IPS-18c (cell line): ENCODE results near the gene OLIG1.

ENCODE experiments used
- H3K4me3 ChIP-seq: 2 replicates; pipeline ENCODE4 v1.7.0; 2013; ENCODE audit warnings: low read depth, mild to moderate bottlenecking, low read length, moderate library complexity; ENCODE audit not compliant: insufficient read depth
- H3K9me3 ChIP-seq: one replicate; pipeline ENCODE4 v1.6.1; 2013; ENCODE audit warnings: mild to moderate bottlenecking, low read length, moderate library complexity; ENCODE audit not compliant: control insufficient read depth, insufficient read depth

OLIG1 gene

DNA sequence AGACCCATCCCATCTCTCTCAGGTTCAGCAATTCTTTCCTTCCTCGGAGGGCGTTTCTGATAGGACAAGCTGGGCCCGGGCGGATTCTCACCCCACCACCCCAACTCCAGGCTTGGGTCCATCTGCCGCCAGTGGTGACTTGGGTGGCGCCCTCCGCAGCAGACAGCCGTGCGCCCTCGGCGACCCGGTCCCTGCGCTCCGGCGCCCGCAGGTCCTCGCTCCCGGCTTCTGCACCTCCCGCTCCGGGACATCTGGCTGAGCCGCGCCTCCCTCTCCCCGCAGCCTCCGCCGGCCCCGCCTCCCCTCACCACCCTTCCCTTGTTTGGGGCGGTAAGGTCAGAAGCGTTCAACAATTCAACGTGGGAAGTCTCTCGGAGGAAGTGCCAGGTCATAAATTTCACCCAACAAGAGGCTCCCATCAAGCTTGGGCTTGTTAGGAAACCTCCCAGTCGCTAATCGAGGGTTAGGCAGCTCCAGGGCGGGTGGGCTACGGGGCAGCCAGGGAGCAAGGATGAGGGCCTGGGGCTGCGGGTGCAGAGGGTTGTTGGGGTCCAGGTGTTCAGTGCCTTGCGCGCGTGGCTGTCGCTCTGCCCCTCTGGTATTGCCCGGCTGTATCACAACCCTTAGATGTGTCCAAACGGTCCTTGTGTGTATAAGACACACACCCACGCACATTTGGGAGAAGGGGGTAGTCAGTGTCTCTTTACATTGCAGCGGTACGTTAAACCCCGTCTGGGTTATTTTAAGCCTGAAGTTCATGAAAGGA, 39.8 kb downstream of the OLIG1 start:
- Histone ChIP-seq H3K4me3 (peak overlapping the region; percentile 39; the same call in 1 of the 2 replicates), H3K9me3 (no peaks in the 10 kb centered on the region)

DNA sequence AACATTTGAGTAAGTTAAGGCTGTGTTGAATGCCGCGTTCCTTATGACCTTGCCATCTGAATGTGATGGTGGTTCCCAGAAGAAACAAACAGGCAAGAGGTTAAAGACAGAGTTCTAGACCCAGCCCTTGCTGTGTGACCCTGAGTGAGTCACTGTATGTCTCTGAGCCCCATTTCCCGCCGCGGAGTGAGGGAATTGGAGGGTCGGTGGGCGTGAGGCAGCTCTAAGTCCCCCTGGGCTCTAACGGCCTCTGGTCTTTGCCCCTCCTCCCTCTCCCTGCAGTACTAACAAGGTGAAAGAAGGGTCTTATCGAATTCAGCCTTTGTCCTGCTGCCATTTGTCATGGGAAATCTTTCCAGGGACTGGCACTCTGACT, 40.4 kb downstream of the OLIG1 start:
- no peak overlapping the region for H3K4me3 ChIP-seq
- no peaks in the 10 kb centered on the region for H3K9me3 ChIP-seq

DNA sequence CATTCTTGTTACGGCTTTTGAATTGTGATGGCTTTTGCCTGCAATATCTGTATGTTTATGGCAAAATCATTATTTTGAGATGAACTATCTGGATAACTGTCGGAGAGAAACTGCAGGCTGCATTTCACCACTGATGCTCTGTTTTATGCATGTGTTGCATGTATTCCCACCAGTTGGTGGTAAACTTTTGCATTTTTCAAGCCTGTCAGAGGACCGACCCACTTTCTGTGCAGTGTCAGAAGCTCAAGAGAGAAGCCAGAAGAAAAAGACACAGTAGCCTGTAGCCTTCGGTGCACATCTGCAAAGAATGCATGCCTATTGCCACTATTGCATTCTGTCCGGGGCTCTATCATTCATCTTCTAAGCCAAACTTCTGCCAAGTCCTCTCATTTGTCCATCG, 41.6 kb downstream of the OLIG1 start:
- no peaks in the 10 kb centered on the region for H3K9me3 ChIP-seq
- no peak overlapping the region for H3K4me3 ChIP-seq

DNA sequence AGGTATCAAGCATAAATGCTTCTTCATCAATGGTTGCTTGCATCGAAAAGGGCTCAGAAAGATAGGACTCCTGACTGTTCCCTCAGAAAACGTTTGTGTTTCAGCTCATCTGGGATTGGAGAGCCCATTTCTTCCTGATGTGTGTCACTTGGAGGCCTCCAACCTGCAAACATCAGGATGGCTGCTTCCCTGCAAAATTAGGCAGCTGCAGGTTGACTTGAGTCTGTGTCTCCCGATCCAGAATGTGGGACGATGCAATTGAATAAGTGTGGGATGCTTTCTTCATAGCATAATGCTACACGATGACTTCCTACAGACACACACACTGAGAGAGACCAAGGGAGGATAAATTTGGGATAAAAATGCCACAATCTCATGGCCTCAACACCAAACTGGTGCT, 42.2 kb downstream of the OLIG1 start:
- no peaks in the 10 kb centered on the region for H3K9me3 ChIP-seq
- no peak overlapping the region for H3K4me3 ChIP-seq

DNA sequence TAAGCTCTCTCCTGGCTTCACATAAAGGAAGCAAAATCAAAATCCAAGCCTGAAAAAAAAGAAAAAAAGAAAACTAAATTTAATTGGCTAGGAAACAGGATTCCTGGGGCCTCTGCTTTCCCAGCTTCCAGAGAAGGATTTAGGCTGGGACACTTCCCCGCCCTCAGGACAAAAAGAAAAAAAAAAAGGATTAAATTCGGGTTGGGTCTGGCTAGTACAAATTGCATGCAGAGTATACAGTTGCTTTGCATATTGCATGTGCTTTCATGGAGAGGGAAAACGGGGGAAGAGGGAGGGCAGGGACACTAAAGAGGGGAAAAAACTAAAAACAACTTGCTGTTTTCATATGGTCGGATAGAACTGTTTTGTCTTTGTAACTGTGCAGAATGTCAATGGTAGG, 42.7 kb downstream of the OLIG1 start:
- Histone ChIP-seq H3K9me3 (no peaks in the 10 kb centered on the region), H3K4me3 (no peak overlapping the region)

DNA sequence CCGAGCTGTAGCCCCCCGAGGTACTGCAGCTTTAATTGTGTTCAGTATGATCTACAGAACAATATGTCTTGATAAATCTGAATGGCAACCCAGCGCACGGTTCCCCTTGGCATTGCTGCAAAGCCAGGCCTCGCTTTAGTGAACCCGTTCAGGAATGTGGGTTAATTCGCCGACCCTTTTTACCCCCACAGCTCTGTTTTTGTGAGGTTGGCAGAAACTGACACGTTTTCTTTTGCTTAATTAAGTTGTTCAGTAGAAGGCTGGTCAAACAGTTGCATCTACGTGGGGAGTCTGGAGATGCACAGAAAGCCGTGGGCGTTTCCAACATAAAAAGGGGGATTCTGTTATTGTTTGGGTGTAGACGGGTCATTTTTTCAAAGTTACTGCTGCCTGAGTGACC, 43.2 kb downstream of the OLIG1 start:
- no peaks in the 10 kb centered on the region for H3K9me3 ChIP-seq
- H3K4me3 ChIP-seq, result no peak overlapping the region

DNA sequence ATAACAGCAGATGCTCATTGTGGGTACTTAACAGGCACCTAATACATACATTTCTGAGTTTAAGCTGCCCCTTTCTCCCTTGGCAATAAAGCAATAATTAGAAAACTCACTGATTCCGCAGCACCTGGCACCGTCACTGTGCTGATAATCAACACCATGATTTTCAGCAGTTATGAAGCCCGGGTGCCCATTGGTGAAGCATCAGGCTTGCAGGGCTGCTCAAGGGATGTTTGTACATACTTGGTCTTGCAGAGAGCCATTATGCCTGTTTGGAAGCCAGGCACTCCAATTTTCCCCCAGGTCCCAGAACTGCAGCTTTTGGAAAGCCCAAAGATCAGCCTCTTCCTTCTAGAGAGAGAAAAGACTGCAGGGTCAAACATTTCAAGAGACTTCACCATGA, 44.3 kb downstream of the OLIG1 start:
- H3K4me3 ChIP-seq, result no peak overlapping the region
- H3K9me3 ChIP-seq, result no peaks in the 10 kb centered on the region

DNA sequence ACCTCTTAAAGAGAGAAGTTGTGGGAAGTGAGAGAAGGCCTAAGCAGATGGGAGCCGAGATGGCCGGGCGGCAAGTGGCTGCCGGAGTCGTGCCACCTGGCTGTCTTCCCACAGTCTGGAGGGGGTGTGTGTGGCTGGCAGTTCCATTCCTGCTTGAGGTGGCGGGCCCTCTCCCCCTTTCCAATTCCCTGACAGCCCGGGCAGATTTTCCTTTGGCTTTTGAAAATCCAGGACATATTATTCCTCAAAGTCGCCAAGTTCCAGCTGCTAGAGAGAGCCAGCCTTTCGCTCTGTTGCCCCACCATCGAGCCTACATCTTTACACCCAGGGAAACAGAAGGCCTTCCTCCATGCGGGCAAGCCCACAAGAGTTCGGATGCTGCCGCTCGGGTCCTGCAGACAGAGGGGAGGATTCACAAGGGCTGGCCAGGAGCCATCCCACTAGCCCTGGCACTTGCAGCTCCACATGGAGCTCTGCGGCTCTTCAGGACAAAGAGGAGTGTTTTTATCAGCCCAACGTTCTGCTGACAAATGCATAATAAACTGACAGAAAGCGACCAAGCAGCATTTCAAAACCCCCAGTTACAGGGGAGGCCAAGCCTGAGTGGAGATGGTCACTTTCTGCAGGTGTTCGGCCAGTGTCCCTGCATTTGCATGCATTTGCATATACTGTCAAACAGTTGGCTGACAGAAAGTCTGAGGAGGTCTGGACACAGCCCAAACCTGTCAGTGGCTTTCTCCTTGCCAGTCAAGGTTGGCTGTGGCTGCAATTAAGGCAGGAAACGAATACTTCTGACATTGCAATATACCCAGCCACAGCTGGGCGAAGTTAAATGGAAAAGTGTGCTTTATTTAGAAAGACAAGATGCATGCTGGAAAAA, 45.9 kb downstream of the OLIG1 start:
- Histone ChIP-seq H3K4me3 (no peak overlapping the region), H3K9me3 (no peaks in the 10 kb centered on the region)

DNA sequence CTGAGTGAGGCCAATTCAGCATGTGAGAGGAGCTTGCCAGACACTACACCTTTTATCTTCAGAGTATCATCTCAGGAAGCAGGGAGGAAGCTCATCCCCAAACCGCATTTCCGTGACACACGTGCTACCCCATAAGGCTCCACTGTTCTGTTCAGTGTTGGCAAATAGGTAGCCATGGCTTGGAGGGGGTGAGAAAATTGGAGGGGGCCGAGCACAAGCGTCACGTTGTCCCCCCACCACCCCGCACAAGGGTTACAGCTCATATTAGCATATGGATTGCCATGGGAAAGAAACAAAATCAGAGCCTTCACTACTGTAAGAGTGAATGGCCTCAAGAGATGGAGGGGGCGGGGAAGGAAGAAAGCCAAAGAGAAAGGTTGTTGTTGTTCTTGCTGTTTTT, 46.7 kb downstream of the OLIG1 start:
- Histone ChIP-seq H3K9me3 (no peaks in the 10 kb centered on the region), H3K4me3 (no peak overlapping the region)

DNA sequence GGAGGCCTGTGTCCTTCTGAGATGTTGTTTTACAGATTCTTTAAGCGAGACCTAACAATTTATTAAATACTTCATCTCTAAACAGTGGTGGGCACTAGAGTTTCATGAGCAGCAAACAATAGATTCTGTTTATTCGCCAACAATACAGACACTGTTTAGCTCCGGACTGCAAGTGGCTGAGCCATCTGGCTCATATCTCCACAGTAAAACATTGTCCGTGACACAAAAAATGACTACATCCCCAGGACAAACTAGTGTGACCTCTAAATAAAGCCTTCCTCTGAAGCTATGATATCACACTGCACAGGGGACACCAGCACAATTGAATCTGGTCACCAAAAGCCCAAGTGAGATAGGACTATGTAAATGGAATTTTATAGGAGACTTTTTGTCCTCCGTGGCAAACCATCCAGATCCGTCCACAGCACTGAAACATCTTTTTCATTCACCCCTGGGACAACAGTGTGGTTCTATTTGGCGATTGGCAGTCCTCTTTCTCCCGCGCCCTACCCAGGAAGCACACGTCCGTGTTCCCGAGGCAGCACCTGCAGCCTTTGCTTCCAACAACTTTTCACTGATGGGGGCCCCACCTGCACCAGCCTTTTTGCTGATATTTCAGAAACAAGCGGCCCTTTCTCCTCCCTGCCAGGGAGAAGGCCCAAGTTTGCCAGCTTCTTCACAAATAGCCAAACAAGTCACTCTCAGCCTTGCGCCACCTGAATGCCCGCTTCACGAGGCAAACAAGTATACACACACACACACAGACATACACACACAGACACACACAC, 47.4 kb downstream of the OLIG1 start:
- Histone ChIP-seq H3K9me3 (no peaks in the 10 kb centered on the region), H3K4me3 (no peak overlapping the region)
